Measurements from ENCODE around the gene MTUS2.
"Not testable (repeated sequence)": the region's sequence is repeated elsewhere in the genome, so short reads cannot be mapped to it uniquely, and the experiment has no call there.

The MTUS2 gene

GRCh38 chr13:28978574-28978973 is 158.4 kb downstream of the MTUS2 start:
- no peak for TF ChIP-seq CTCF (conservative IDR thresholded peaks at IDR 0.05)

GRCh38 chr13:28981530-28981929 is 161.4 kb downstream of the MTUS2 start:
- no peak for TF ChIP-seq CTCF (conservative IDR thresholded peaks at IDR 0.05)
- no peak overlapping the region for H3K27ac ChIP-seq

More at GRCh38 chr13:28978574-28978973, 158.4 kb downstream of the MTUS2 start:
- no peak overlapping the region for H3K27ac ChIP-seq

- TF ChIP-seq CTCF (conservative IDR thresholded peaks at IDR 0.05) = no peak
- H3K27ac ChIP-seq = no peak overlapping the region
Observed at GRCh38 chr13:28983641-28984040, 163.5 kb downstream of the MTUS2 start.

GRCh38 chr13:28984326-28984725 is 164.2 kb downstream of the MTUS2 start:
- H3K27ac ChIP-seq = no peak overlapping the region
- TF ChIP-seq CTCF (conservative IDR thresholded peaks at IDR 0.05) = no peak

GRCh38 chr13:28984825-28985224 is 164.7 kb downstream of the MTUS2 start:
- TF ChIP-seq CTCF (conservative IDR thresholded peaks at IDR 0.05) = no peak
- no peak overlapping the region for H3K27ac ChIP-seq

GRCh38 chr13:28990378-28990777 is 170.2 kb downstream of the MTUS2 start:
- not testable (repeated sequence) for H3K27ac ChIP-seq

GRCh38 chr13:28991764-28992163 is 171.6 kb downstream of the MTUS2 start:
- no peak overlapping the region for H3K27ac ChIP-seq
- TF ChIP-seq CTCF (conservative IDR thresholded peaks at IDR 0.05) = no peak

- TF ChIP-seq CTCF (conservative IDR thresholded peaks at IDR 0.05) = no peak
Observed at GRCh38 chr13:29000826-29001225, 180.7 kb downstream of the MTUS2 start.

More at GRCh38 chr13:29000826-29001225, 180.7 kb downstream of the MTUS2 start:
- no peak overlapping the region for H3K27ac ChIP-seq
